Thyroid gland (tissue), 4 donors: ENCODE data around the gene SPIN2B.

Source experiments
- CTCF ChIP-seq, 6 experiments: fragments of 200-600 bp in 3 of 6; fragments of 450-650 bp in 3 of 6; sonication (generic) in 3 of 6; IDR thresholded peaks; one replicate each; pipeline ENCODE4 v1.5.1; 2016 to 2019; ENCODE audit warnings: antibody characterized with exemption in 6 of 6, mild to moderate bottlenecking in 2 of 6, inconsistent platforms in 1 of 6, moderate library complexity in 1 of 6
- POLR2A ChIP-seq, 2 donors: fragments of 450-650 bp; IDR thresholded peaks; one replicate each; pipeline ENCODE4 v1.6.1; 2017; ENCODE audit warnings: antibody characterized with exemption in 2 of 2, mild to moderate bottlenecking in 2 of 2, moderate library complexity in 1 of 2

DNA sequence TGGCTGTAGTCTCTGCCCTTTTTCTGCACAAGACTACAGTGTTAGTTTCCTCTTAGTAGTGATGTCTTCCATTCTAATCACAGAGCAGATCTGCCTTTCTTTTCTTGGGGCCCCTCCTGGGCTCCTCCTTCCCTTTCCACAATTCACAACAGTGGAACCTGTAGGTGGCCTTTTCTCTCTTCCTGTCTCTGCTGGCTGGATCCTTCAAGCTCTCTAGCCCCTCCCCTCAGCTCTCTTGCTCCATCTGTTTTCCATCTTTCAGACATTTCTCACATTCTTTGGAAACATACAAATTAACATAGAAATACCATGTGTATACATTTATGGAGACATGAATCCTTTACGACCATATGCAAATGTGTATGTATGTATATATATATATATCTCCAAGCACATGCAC, 16.2 kb upstream of the SPIN2B start:
- TF ChIP-seq CTCF (IDR thresholded peaks at IDR 0.05) = no peak
- no peak for TF ChIP-seq POLR2A (IDR thresholded peaks at IDR 0.05)
